CD8-positive, alpha-beta memory T cell (primary cell): Measurements from ENCODE around the gene GBP5. TPM values are rescaled to one million over a fixed set of nuclear protein-coding genes. Genes with fewer than 3 reads are reported as not detected.
"Not testable (repeated sequence)": the region's sequence is repeated elsewhere in the genome, so short reads cannot be mapped to it uniquely, and the experiment has no call there.

Experiments
- CTCF ChIA-PET: fragments of 350-600 bp; sonication (Branson Sonifier 250); formaldehyde crosslinking; loops from one replicate; lab custom pipeline; 2021; ENCODE audit warnings: antibody characterized with exemption; lab: Charles Lee
- POLR2A ChIA-PET: fragments of 350-600 bp; sonication (Branson Sonifier 250); formaldehyde crosslinking; loops from one replicate; lab custom pipeline; 2021; ENCODE audit warnings: antibody characterized with exemption; lab: Charles Lee
- DNase-seq, 5 donors: peaks; one replicate each; pipeline versions ENCODE4 v3.0.0 to v3.0.0-alpha.2; 2020 to 2022; ENCODE audit warnings: mixed read lengths in 1 of 5
- H3K27ac ChIP-seq: one replicate; pipeline ENCODE4 v1.7.0; 2013; ENCODE audit warnings: low read depth, mild to moderate bottlenecking, low read length, moderate library complexity
- H3K27me3 ChIP-seq: 2 replicates; pipeline ENCODE4 v1.7.0; 2013; ENCODE audit warnings: low read length, mild to moderate bottlenecking; ENCODE audit not compliant: insufficient read depth, poor library complexity, severe bottlenecking
- H3K36me3 ChIP-seq: 2 replicates; pipeline ENCODE4 v1.7.0; 2013; ENCODE audit warnings: mild to moderate bottlenecking, low read length, moderate library complexity; ENCODE audit not compliant: insufficient read depth
- H3K4me1 ChIP-seq: 2 replicates; pipeline ENCODE4 v1.7.0; 2013; ENCODE audit warnings: mild to moderate bottlenecking, low read length, moderate library complexity; ENCODE audit not compliant: insufficient read depth
- H3K4me3 ChIP-seq: 2 replicates; pipeline ENCODE4 v1.7.0; 2013; ENCODE audit warnings: mild to moderate bottlenecking, low read length
- H3K9me3 ChIP-seq: 2 replicates; pipeline ENCODE4 v1.7.0; 2013; ENCODE audit warnings: mild to moderate bottlenecking, low read length
- H3K27ac Mint-ChIP-seq, 8 donors: one replicate each; pipeline ENCODE4 v1.8.0; 2020 to 2021; ENCODE audit warnings: mixed read lengths in 8 of 8, mild to moderate bottlenecking in 6 of 8, inconsistent platforms in 3 of 8, moderate library complexity in 3 of 8
- H3K27me3 Mint-ChIP-seq, 2 donors: one replicate each; pipeline ENCODE4 v1.8.0; 2020 to 2021; ENCODE audit warnings: mixed read lengths in 2 of 2, mild to moderate bottlenecking in 1 of 2, moderate library complexity in 1 of 2
- H3K36me3 Mint-ChIP-seq, 3 donors: one replicate each; pipeline ENCODE4 v1.8.0; 2020 to 2021; ENCODE audit warnings: mixed read lengths in 3 of 3, inconsistent platforms in 1 of 3, mild to moderate bottlenecking in 1 of 3
- H3K4me1 Mint-ChIP-seq, 3 donors: one replicate each; pipeline ENCODE4 v1.8.0; 2020 to 2021; ENCODE audit warnings: mixed read lengths in 3 of 3, inconsistent platforms in 1 of 3, mild to moderate bottlenecking in 1 of 3
- H3K4me3 Mint-ChIP-seq, 7 donors: one replicate each; pipeline ENCODE4 v1.8.0; 2020 to 2021; ENCODE audit warnings: mixed read lengths in 7 of 7, mild to moderate bottlenecking in 6 of 7, moderate library complexity in 4 of 7, inconsistent platforms in 2 of 7
- H3K9me3 Mint-ChIP-seq, 5 donors: one replicate each; pipeline ENCODE4 v1.8.0; 2020 to 2022; ENCODE audit warnings: mixed read lengths in 5 of 5, mild to moderate bottlenecking in 3 of 5, moderate library complexity in 2 of 5, inconsistent platforms in 1 of 5
- polyA plus RNA-seq: library from polyadenylated mRNA; unstranded; fragments of 300-500 nt; fragmentation: Illumina TruSeq; gene quantifications from one replicate; pipeline ENCODE4 v1.2.3, GENCODE V29; 2021
- total RNA-seq, 2 experiments: library from RNA; stranded (reverse); gene quantifications; one replicate each; pipeline ENCODE4 v1.2.3, GENCODE V29; 2021

GBP5 gene
- total RNA-seq (10 to 100 TPM; 67.2 to 74.5 TPM), polyA plus RNA-seq (180 TPM)

GRCh38 chr1:89272269-89273041, at the start of gene GBP5:
TSS of gene GBP5 (minus strand) at chr1:89272860. CDS start at chr1:89269555, 3,305 bp downstream.
- H3K9me3 ChIP-seq, H3K9me3 Mint-ChIP-seq, H3K27me3 ChIP-seq, H3K27me3 Mint-ChIP-seq, H3K36me3 ChIP-seq: not testable (repeated sequence)
- H3K4me1 ChIP-seq: peaks cover 45% of the 10 kb centered on the region
- POLR2A ChIA-PET: interaction anchor here (0.8 to 3.3 kb wide), 7 partner anchors 11 to 146 kb away, joined by 3 to 19 read pairs (median 3); partner anchors contain the start of gene GBP2
- Mint-ChIP-seq H3K4me3 (peak within 1 kb of the TSS; percentile 98 to 100 (median 99)), H3K4me1 (peaks cover 61 to 84% (median 76%) of the 10 kb centered on the region in 3 donors), H3K27ac (peak within 1 kb of the TSS; percentile 95 to 99 (median 98)), H3K36me3 (peaks cover 30 to 54% (median 43%) of the 10 kb centered on the region in 3 donors)
- peak; percentile 38 to 82 (median 62) for DNase-seq
- peak within 1 kb of the TSS; percentile 61 for H3K4me3 ChIP-seq
- CTCF ChIA-PET: interaction anchor here (0.8 to 6.4 kb wide), 11 partner anchors 11 to 289 kb away, joined by 3 to 23 read pairs (median 5); partner anchors contain the start of genes GBP3 and GBP4
- peak within 1 kb of the TSS; percentile 39 for H3K27ac ChIP-seq

DNA sequence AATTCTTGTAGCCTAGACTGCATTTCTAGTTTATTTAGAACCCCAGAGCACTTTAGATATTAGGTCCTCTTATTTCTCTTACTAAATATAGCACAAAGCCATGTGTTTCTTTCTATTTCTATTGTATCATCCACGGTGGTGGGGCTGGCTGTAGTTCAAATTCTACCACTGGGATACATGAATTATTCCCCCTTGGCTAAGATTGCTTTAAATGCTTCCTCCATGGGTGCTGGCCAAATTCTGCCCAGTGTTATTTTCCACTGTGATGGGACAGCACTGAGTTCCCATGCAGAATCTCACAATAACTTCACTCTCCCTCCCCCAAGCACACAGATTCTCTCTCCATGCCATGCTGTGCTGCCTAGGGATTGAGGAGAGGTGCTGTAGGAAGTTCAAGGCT, 49.7 kb upstream of the GBP5 start:
- peaks cover 6 to 59% (median 14%) of the 10 kb centered on the region in 3 donors for H3K36me3 Mint-ChIP-seq
- no peaks in the 10 kb centered on the region for H3K36me3 ChIP-seq
- H3K27me3 ChIP-seq: no peaks in the 10 kb centered on the region
- no peak overlapping the region for H3K4me3 Mint-ChIP-seq
- peaks cover 19 to 42% (median 30%) of the 10 kb centered on the region in 5 donors for H3K9me3 Mint-ChIP-seq
- H3K27ac ChIP-seq: no peak overlapping the region
- H3K4me1 ChIP-seq: no peaks in the 10 kb centered on the region
- peak overlapping the region in 2 of 8 donors; percentile 32 to 44 for H3K27ac Mint-ChIP-seq
- H3K27me3 Mint-ChIP-seq: no peaks in the 10 kb centered on the region
- DNase-seq: no peak
- H3K4me1 Mint-ChIP-seq: peaks cover 5 to 28% (median 13%) of the 10 kb centered on the region in 3 donors
- POLR2A ChIA-PET: no interaction called here
- H3K4me3 ChIP-seq: no peak overlapping the region
- CTCF ChIA-PET: no interaction called here
- no peaks in the 10 kb centered on the region for H3K9me3 ChIP-seq

- H3K9me3 ChIP-seq: no peaks in the 10 kb centered on the region
- Mint-ChIP-seq H3K4me3 (no peak overlapping the region), H3K36me3 (peaks cover 3 to 41% (median 6%) of the 10 kb centered on the region in 3 donors), H3K27ac (peak overlapping the region in 6 of 8 donors; percentile 2 to 77 (median 44)), H3K9me3 (peaks cover 5 to 20% (median 16%) of the 10 kb centered on the region in 5 donors), H3K4me1 (peaks cover 41 to 55% (median 49%) of the 10 kb centered on the region in 3 donors), H3K27me3 (no peaks in the 10 kb centered on the region)
- H3K27ac ChIP-seq: no peak overlapping the region
- no peaks in the 10 kb centered on the region for H3K36me3 ChIP-seq
- no peaks in the 10 kb centered on the region for H3K27me3 ChIP-seq
- ChIA-PET CTCF (no interaction called here), POLR2A (no interaction called here)
- H3K4me1 ChIP-seq: peaks cover 41% of the 10 kb centered on the region
- no peak overlapping the region for H3K4me3 ChIP-seq
- no peak for DNase-seq
Observed at GRCh38 chr1:89312572-89312971, 39.9 kb upstream of the GBP5 start.

GRCh38 chr1:89311757-89312156, 39.1 kb upstream of the GBP5 start:
- no peak overlapping the region for H3K27ac ChIP-seq
- no peaks in the 10 kb centered on the region for H3K27me3 Mint-ChIP-seq
- peak overlapping the region; percentile 63 to 95 (median 84) for H3K27ac Mint-ChIP-seq
- peaks cover 2 to 33% (median 6%) of the 10 kb centered on the region in 3 donors for H3K36me3 Mint-ChIP-seq
- no peak overlapping the region for H3K4me3 ChIP-seq
- CTCF ChIA-PET: interaction anchor here (1.4 to 2.2 kb wide), 3 partner anchors 11 to 46 kb away, joined by 4 to 7 read pairs (median 7); no protein-coding TSS in a partner anchor
- H3K4me1 Mint-ChIP-seq: peaks cover 41 to 55% (median 48%) of the 10 kb centered on the region in 3 donors
- H3K36me3 ChIP-seq: no peaks in the 10 kb centered on the region
- peaks cover 5 to 15% (median 10%) of the 10 kb centered on the region in 5 donors for H3K9me3 Mint-ChIP-seq
- no peaks in the 10 kb centered on the region for H3K27me3 ChIP-seq
- H3K9me3 ChIP-seq: no peaks in the 10 kb centered on the region
- peaks cover 48% of the 10 kb centered on the region for H3K4me1 ChIP-seq
- peak overlapping the region in 6 of 7 donors; percentile 8 to 71 (median 52) for H3K4me3 Mint-ChIP-seq
- peak in 1 of 5 donors; percentile 7 for DNase-seq
- POLR2A ChIA-PET: no interaction called here

DNA sequence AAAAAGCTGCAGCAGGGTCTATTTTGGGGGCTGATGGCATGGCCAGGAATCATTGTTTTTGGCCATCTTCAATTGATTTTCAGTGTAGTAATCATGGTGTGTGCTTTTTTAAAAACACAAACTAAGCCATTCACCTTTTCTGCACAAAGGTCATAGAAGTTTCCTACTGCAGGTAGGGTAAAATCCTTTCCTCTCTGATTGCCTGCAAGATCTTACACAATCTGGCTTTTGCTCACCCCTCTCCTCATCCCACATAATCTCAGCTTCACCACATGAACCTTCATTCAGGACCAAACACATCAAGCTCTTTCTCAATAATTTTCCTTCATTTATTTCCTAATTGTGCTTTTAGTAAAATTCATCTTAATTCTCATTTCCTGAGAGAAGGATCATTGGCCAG, 38.3 kb upstream of the GBP5 start:
- no peak overlapping the region for H3K27ac ChIP-seq
- peaks cover 2 to 32% (median 6%) of the 10 kb centered on the region in 3 donors for H3K36me3 Mint-ChIP-seq

DNA sequence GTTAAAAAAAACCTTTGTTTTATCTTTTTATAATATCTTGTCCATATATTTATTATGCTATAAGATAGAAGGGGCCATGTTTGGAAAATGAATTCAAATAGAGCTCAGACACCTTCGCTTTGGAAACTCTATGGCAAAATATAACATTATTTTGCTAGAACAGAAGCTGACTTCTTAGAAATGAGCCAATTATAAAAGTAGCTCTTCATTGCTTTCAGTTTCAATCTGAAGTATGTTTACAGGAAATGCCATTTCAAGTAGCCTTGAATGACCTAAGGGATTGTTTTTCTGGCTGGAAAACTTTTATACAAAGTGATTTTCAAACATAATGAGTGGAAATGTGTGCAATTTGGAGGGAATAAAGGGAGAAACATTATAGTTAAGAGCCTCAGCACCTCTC, 37.8 kb upstream of the GBP5 start:
- POLR2A ChIA-PET: interaction anchor here (0.5 to 1.9 kb wide), 4 partner anchors 15 to 184 kb away, joined by 4 to 9 read pairs (median 4); partner anchors contain the start of genes GBP2 and GBP5
- CTCF ChIA-PET: interaction anchor here (0.8 to 2.2 kb wide), 5 partner anchors 13 to 48 kb away, joined by 3 to 7 read pairs (median 4); no protein-coding TSS in a partner anchor
- Mint-ChIP-seq H3K27me3 (no peaks in the 10 kb centered on the region), H3K9me3 (peaks cover 5 to 7% (median 6%) of the 10 kb centered on the region in 5 donors), H3K36me3 (peaks cover 2 to 32% (median 6%) of the 10 kb centered on the region in 3 donors), H3K27ac (peak overlapping the region; percentile 49 to 95 (median 84)), H3K4me1 (peaks cover 42 to 65% (median 57%) of the 10 kb centered on the region in 3 donors), H3K4me3 (peak overlapping the region; percentile 23 to 71 (median 58))
- Histone ChIP-seq H3K4me1 (peaks cover 58% of the 10 kb centered on the region), H3K27ac (no peak overlapping the region), H3K36me3 (no peaks in the 10 kb centered on the region), H3K27me3 (no peaks in the 10 kb centered on the region), H3K4me3 (peak overlapping the region; percentile 24), H3K9me3 (no peaks in the 10 kb centered on the region)
- peak in 1 of 5 donors; percentile 10 for DNase-seq

More for the DNA sequence above, 38.3 kb upstream of the GBP5 start:
- peaks cover 53% of the 10 kb centered on the region for H3K4me1 ChIP-seq
- peaks cover 5 to 9% (median 7%) of the 10 kb centered on the region in 5 donors for H3K9me3 Mint-ChIP-seq
- H3K4me3 ChIP-seq: peak overlapping the region; percentile 24
- H3K9me3 ChIP-seq: no peaks in the 10 kb centered on the region
- no peaks in the 10 kb centered on the region for H3K27me3 Mint-ChIP-seq
- ChIA-PET CTCF (interaction anchor here (1.3 to 2.2 kb wide), 4 partner anchors 12 to 47 kb away, joined by 3 to 7 read pairs (median 6); no protein-coding TSS in a partner anchor), POLR2A (interaction anchor here (0.8 to 1.9 kb wide), 2 partner anchors 39 to 185 kb away, joined by 5 to 9 read pairs; partner anchors contain the start of genes GBP2 and GBP5)
- H3K4me1 Mint-ChIP-seq: peaks cover 41 to 62% (median 52%) of the 10 kb centered on the region in 3 donors
- H3K27ac Mint-ChIP-seq: peak overlapping the region; percentile 20 to 95 (median 84)
- peak overlapping the region in 6 of 7 donors; percentile 52 to 71 (median 60) for H3K4me3 Mint-ChIP-seq
- no peaks in the 10 kb centered on the region for H3K36me3 ChIP-seq
- no peaks in the 10 kb centered on the region for H3K27me3 ChIP-seq
- no peak for DNase-seq

DNA sequence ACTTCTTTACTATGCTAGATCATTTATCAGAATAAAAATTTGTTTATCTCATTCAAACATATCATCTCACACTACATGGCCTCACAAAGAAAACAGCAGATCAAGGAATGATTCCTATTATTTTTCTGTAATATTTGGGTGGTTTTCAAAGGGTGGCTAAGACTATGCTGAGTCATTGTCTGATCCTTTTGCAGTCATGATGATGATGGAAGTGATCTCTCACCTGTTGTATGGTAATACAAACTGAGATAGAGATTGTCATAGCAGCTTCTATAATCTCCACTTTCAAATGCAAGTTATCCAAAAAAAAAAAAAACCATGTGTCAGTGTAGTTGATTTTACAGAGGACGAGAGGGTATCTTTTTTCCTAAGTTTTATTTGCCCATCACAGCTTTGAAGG, 37.2 kb upstream of the GBP5 start:
- Mint-ChIP-seq H3K27ac (peak overlapping the region; percentile 49 to 95 (median 84)), H3K27me3 (no peaks in the 10 kb centered on the region), H3K36me3 (peaks cover 0 to 26% (median 6%) of the 10 kb centered on the region in 3 donors), H3K9me3 (peaks cover 0 to 3% (median under 1%) of the 10 kb centered on the region in 5 donors), H3K4me3 (peak overlapping the region; percentile 23 to 71 (median 58)), H3K4me1 (peaks cover 44 to 68% (median 58%) of the 10 kb centered on the region in 3 donors)
- Histone ChIP-seq H3K27ac (no peak overlapping the region), H3K9me3 (no peaks in the 10 kb centered on the region), H3K36me3 (no peaks in the 10 kb centered on the region), H3K4me1 (peaks cover 61% of the 10 kb centered on the region), H3K4me3 (no peak overlapping the region), H3K27me3 (no peaks in the 10 kb centered on the region)
- no peak for DNase-seq
- CTCF ChIA-PET: interaction anchor here (0.8 to 2.0 kb wide), 3 partner anchors 16 to 48 kb away, joined by 3 to 7 read pairs (median 3); no protein-coding TSS in a partner anchor
- POLR2A ChIA-PET: interaction anchor here (0.5 to 1.9 kb wide), 6 partner anchors 15 to 184 kb away, joined by 3 to 9 read pairs (median 4); partner anchors contain the start of genes GBP2 and GBP5
